ENCODE measurements around the gene MED10.

DNA sequence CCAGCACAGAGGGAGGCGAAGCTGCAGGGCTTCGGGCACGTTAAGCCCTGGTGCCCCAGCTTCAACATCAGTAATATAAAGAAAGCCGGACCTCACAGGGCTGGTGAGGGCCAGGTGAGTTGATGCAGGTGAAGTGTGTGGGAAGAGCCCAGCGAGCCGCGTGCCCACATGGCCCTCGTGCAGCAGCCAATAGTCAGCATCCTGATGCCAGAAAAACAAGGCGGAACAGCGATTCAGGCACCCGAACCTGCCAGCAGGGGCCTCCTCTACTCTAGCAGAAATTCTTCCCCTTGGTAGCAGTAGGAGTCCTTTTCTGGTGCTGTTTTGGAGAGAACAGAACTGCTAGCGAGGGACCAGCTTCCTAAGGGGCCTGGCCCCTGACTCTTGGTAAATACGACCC, 7.8 kb downstream of the MED10 start:
- TF ChIP-seq, protein P1, sequence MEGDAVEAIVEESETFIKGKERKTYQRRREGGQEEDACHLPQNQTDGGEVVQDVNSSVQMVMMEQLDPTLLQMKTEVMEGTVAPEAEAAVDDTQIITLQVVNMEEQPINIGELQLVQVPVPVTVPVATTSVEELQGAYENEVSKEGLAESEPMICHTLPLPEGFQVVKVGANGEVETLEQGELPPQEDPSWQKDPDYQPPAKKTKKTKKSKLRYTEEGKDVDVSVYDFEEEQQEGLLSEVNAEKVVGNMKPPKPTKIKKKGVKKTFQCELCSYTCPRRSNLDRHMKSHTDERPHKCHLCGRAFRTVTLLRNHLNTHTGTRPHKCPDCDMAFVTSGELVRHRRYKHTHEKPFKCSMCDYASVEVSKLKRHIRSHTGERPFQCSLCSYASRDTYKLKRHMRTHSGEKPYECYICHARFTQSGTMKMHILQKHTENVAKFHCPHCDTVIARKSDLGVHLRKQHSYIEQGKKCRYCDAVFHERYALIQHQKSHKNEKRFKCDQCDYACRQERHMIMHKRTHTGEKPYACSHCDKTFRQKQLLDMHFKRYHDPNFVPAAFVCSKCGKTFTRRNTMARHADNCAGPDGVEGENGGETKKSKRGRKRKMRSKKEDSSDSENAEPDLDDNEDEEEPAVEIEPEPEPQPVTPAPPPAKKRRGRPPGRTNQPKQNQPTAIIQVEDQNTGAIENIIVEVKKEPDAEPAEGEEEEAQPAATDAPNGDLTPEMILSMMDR (conservative IDR thresholded peaks at IDR 0.05) = no peak
- TF ChIP-seq ZFX (IDR thresholded peaks at IDR 0.05) = no peak
